ENCODE data around the gene GPC4. TPM values are rescaled to one million over a fixed set of nuclear protein-coding genes. Genes with fewer than 3 reads are reported as not detected.

GPC4 gene
- total RNA-seq, 2 donors from 2014 or later = 8.0 to 15.2 TPM

- no peaks in the 10 kb centered on the region for H3K36me3 ChIP-seq
- H3K27ac ChIP-seq = no peak overlapping the region
- H3K9me3 ChIP-seq = no peaks in the 10 kb centered on the region
- 73% methylated on average over 3 of the region's 3 CpGs for WGBS
- intact Hi-C loops (cut with DNase I) = no loop called here
- TF ChIP-seq CTCF (IDR thresholded peaks at IDR 0.05) (no peak), POLR2A (IDR thresholded peaks at IDR 0.05) (no peak), POLR2AphosphoS5 (IDR thresholded peaks at IDR 0.05) (no peak)
- DNase-seq (ENCODE audit: low spot score) = no peak
- H3K27me3 ChIP-seq (replicated peaks; ENCODE audit: insufficient read depth) = no peaks in the 10 kb centered on the region
- H3K4me1 ChIP-seq (replicated peaks) = no peaks in the 10 kb centered on the region
- no peak overlapping the region for H3K4me3 ChIP-seq
Observed at GRCh38 chrX:133370696-133371275, 44.5 kb downstream of the GPC4 start.

GRCh38 chrX:133369065-133369464, 46.2 kb downstream of the GPC4 start:
- Histone ChIP-seq H3K4me1 (replicated peaks) (no peaks in the 10 kb centered on the region), H3K36me3 (no peaks in the 10 kb centered on the region), H3K4me3 (no peak overlapping the region), H3K27me3 (replicated peaks; ENCODE audit: insufficient read depth) (no peaks in the 10 kb centered on the region), H3K9me3 (no peaks in the 10 kb centered on the region), H3K27ac (no peak overlapping the region)
- 89% methylated on average over 2 of the region's 2 CpGs for WGBS
- TF ChIP-seq POLR2A (IDR thresholded peaks at IDR 0.05) (no peak), POLR2AphosphoS5 (IDR thresholded peaks at IDR 0.05) (no peak), CTCF (IDR thresholded peaks at IDR 0.05) (no peak)
- intact Hi-C loops (cut with DNase I) = no loop called here
- no peak for DNase-seq (ENCODE audit: low spot score)

GRCh38 chrX:133366735-133367134, 48.6 kb downstream of the GPC4 start:
- Histone ChIP-seq H3K4me1 (replicated peaks) (no peaks in the 10 kb centered on the region), H3K27me3 (replicated peaks; ENCODE audit: insufficient read depth) (no peaks in the 10 kb centered on the region), H3K4me3 (no peak overlapping the region), H3K27ac (no peak overlapping the region), H3K9me3 (no peaks in the 10 kb centered on the region), H3K36me3 (no peaks in the 10 kb centered on the region)
- no peak for DNase-seq (ENCODE audit: low spot score)
- TF ChIP-seq POLR2A (IDR thresholded peaks at IDR 0.05) = no peak
- intact Hi-C loops (cut with DNase I) = no loop called here

GRCh38 chrX:133365871-133366611, 49.2 kb downstream of the GPC4 start:
- no peak for DNase-seq (ENCODE audit: low spot score)
- no peaks in the 10 kb centered on the region for H3K36me3 ChIP-seq
- no peaks in the 10 kb centered on the region for H3K4me1 ChIP-seq (replicated peaks)
- H3K27ac ChIP-seq = no peak overlapping the region
- no peaks in the 10 kb centered on the region for H3K9me3 ChIP-seq
- no peaks in the 10 kb centered on the region for H3K27me3 ChIP-seq (replicated peaks; ENCODE audit: insufficient read depth)
- no peak for TF ChIP-seq POLR2AphosphoS5 (IDR thresholded peaks at IDR 0.05)
- no peak for TF ChIP-seq CTCF (IDR thresholded peaks at IDR 0.05)
- no peak for TF ChIP-seq POLR2A (IDR thresholded peaks at IDR 0.05)
- 17% methylated on average over 1 of the region's 1 CpG for WGBS
- intact Hi-C loops (cut with DNase I) = no loop called here
- no peak overlapping the region for H3K4me3 ChIP-seq

GRCh38 chrX:133364865-133365264, 50.4 kb downstream of the GPC4 start:
- TF ChIP-seq POLR2A (IDR thresholded peaks at IDR 0.05) (no peak), CTCF (IDR thresholded peaks at IDR 0.05) (no peak), POLR2AphosphoS5 (IDR thresholded peaks at IDR 0.05) (no peak)
- Histone ChIP-seq H3K27ac (no peak overlapping the region), H3K4me1 (replicated peaks) (no peaks in the 10 kb centered on the region), H3K27me3 (replicated peaks; ENCODE audit: insufficient read depth) (no peaks in the 10 kb centered on the region), H3K36me3 (no peaks in the 10 kb centered on the region), H3K9me3 (no peaks in the 10 kb centered on the region), H3K4me3 (no peak overlapping the region)
- WGBS = 71% methylated on average over 1 of the region's 1 CpG
- DNase-seq (ENCODE audit: low spot score) = no peak
- intact Hi-C loops (cut with DNase I) = no loop called here

All from prostate gland (tissue), 2 donors.